Peyer's patch (tissue), 4 donors: ENCODE results near the gene KCNB1. TPM values are rescaled to one million over a fixed set of nuclear protein-coding genes. Genes with fewer than 3 reads are reported as not detected.

Source experiments
- DNase-seq, 3 donors: peaks; one replicate each; pipeline ENCODE4 v3.0.0-alpha.2; 2017 to 2019
- H3K27ac ChIP-seq, 4 donors: fragments of 200-600 bp; sonication (generic); one replicate each; pipeline ENCODE4 v1.5.1; 2016 to 2019
- H3K27me3 ChIP-seq, 2 donors: fragments of 200-600 bp; sonication (generic); one replicate each; pipeline ENCODE4 v1.5.1; 2019
- H3K36me3 ChIP-seq, 3 donors: fragments of 200-600 bp; sonication (generic); one replicate each; pipeline ENCODE4 v1.5.1; 2016 to 2019
- H3K4me1 ChIP-seq, 4 donors: fragments of 200-600 bp; sonication (generic); one replicate each; pipeline ENCODE4 v1.5.1; 2016 to 2019
- H3K4me3 ChIP-seq, 4 donors: fragments of 200-600 bp; sonication (generic); 1 replicate in 3 of 4; 2 replicates in 1 of 4; pipeline ENCODE4 v1.5.1; 2016 to 2019; ENCODE audit warnings: mild to moderate bottlenecking in 1 of 4
- H3K9me3 ChIP-seq, 4 donors: fragments of 200-600 bp; sonication (generic); one replicate each; pipeline ENCODE4 v1.5.1; 2016 to 2019; ENCODE audit warnings: mild to moderate bottlenecking in 1 of 4
- CTCF ChIP-seq, 6 experiments: fragments of 450-650 bp in 4 of 6; fragments of 200-600 bp in 2 of 6; sonication (generic) in 1 of 6; IDR thresholded peaks; one replicate each; pipeline ENCODE4 v1.5.1; 2017 to 2019; ENCODE audit warnings: antibody characterized with exemption in 6 of 6, mild to moderate bottlenecking in 3 of 6, moderate library complexity in 1 of 6
- POLR2A ChIP-seq, 2 donors: fragments of 450-650 bp; IDR thresholded peaks; one replicate each; pipeline ENCODE4 v1.5.1; 2017; ENCODE audit warnings: antibody characterized with exemption in 2 of 2, mild to moderate bottlenecking in 2 of 2, moderate library complexity in 2 of 2
- total RNA-seq, 4 donors: library from RNA; depleted of rRNA; stranded (reverse); fragments of >200 nt; gene quantifications; one replicate each; pipeline ENCODE4 v1.1.0, GENCODE V29; 2016

Gene KCNB1
- total RNA-seq, 4 donors from 2014 or later = 0.35 to 0.85 (median 0.61) TPM

- H3K4me1 ChIP-seq = no peaks in the 10 kb centered on the region
- H3K27ac ChIP-seq = no peak overlapping the region
- TF ChIP-seq POLR2A (IDR thresholded peaks at IDR 0.05) = no peak
- TF ChIP-seq CTCF (IDR thresholded peaks at IDR 0.05) = no peak
- DNase-seq = no peak
- no peaks in the 10 kb centered on the region for H3K27me3 ChIP-seq
- no peaks in the 10 kb centered on the region for H3K36me3 ChIP-seq
- H3K4me3 ChIP-seq = no peak overlapping the region
- no peaks in the 10 kb centered on the region for H3K9me3 ChIP-seq
Observed at GRCh38 chr20:49377326-49377725, 105.1 kb downstream of the KCNB1 start.

- no peak for DNase-seq
- no peak overlapping the region for H3K4me3 ChIP-seq
- no peaks in the 10 kb centered on the region for H3K9me3 ChIP-seq
- H3K27me3 ChIP-seq = no peaks in the 10 kb centered on the region
- H3K4me1 ChIP-seq = no peaks in the 10 kb centered on the region
- H3K27ac ChIP-seq = no peak overlapping the region
- TF ChIP-seq POLR2A (IDR thresholded peaks at IDR 0.05) = no peak
- H3K36me3 ChIP-seq = no peaks in the 10 kb centered on the region
Observed at GRCh38 chr20:49375170-49375569, 107.3 kb downstream of the KCNB1 start.

- no peaks in the 10 kb centered on the region for H3K36me3 ChIP-seq
- no peaks in the 10 kb centered on the region for H3K9me3 ChIP-seq
- no peak overlapping the region for H3K4me3 ChIP-seq
- no peaks in the 10 kb centered on the region for H3K27me3 ChIP-seq
- TF ChIP-seq CTCF (IDR thresholded peaks at IDR 0.05) = no peak
- TF ChIP-seq POLR2A (IDR thresholded peaks at IDR 0.05) = no peak
- H3K27ac ChIP-seq = no peak overlapping the region
- no peak for DNase-seq
- no peaks in the 10 kb centered on the region for H3K4me1 ChIP-seq
Observed at GRCh38 chr20:49372095-49372734, 110.3 kb downstream of the KCNB1 start.

GRCh38 chr20:49368596-49368995 is 113.9 kb downstream of the KCNB1 start:
- no peak overlapping the region for H3K27ac ChIP-seq
- TF ChIP-seq CTCF (IDR thresholded peaks at IDR 0.05) (no peak), POLR2A (IDR thresholded peaks at IDR 0.05) (no peak)

GRCh38 chr20:49367113-49367512 is 115.4 kb downstream of the KCNB1 start:
- H3K27me3 ChIP-seq = no peaks in the 10 kb centered on the region
- no peaks in the 10 kb centered on the region for H3K9me3 ChIP-seq
- TF ChIP-seq POLR2A (IDR thresholded peaks at IDR 0.05) (no peak), CTCF (IDR thresholded peaks at IDR 0.05) (no peak)
- H3K36me3 ChIP-seq = no peaks in the 10 kb centered on the region
- DNase-seq = no peak
- H3K27ac ChIP-seq = no peak overlapping the region
- H3K4me3 ChIP-seq = no peak overlapping the region
- H3K4me1 ChIP-seq = no peaks in the 10 kb centered on the region

More at GRCh38 chr20:49368596-49368995, 113.9 kb downstream of the KCNB1 start:
- Histone ChIP-seq H3K27me3 (no peaks in the 10 kb centered on the region), H3K9me3 (no peaks in the 10 kb centered on the region), H3K4me3 (no peak overlapping the region), H3K4me1 (no peaks in the 10 kb centered on the region), H3K36me3 (no peaks in the 10 kb centered on the region)
- DNase-seq = no peak

- H3K36me3 ChIP-seq = no peaks in the 10 kb centered on the region
- TF ChIP-seq POLR2A (IDR thresholded peaks at IDR 0.05) (no peak), CTCF (IDR thresholded peaks at IDR 0.05) (no peak)
- H3K4me1 ChIP-seq = no peaks in the 10 kb centered on the region
- no peaks in the 10 kb centered on the region for H3K9me3 ChIP-seq
- no peak overlapping the region for H3K27ac ChIP-seq
- H3K4me3 ChIP-seq = no peak overlapping the region
- H3K27me3 ChIP-seq = no peaks in the 10 kb centered on the region
- no peak for DNase-seq
Observed at GRCh38 chr20:49366687-49367086, 115.8 kb downstream of the KCNB1 start.
